Measurements from ENCODE around the gene RPH3AL. TPM values are rescaled to one million over a fixed set of nuclear protein-coding genes. Genes with fewer than 3 reads are reported as not detected.

The RPH3AL gene
- total and polyA plus RNA-seq, 7 experiments from 2014 or later: 0.84 to 19.6 (median 4.3) TPM

- H3K36me3 ChIP-seq (ENCODE audit: control insufficient read depth in 2 of 3, insufficient read depth in 3 of 3, low read length in 3 of 3): no peaks in the 10 kb centered on the region
- CTCF ChIA-PET: no interaction called here
- Mint-ChIP-seq H3K36me3 (peaks cover 0 to 27% (median 22%) of the 10 kb centered on the region in 5 donors), H3K4me3 (no peak overlapping the region), H3K4me1 (peaks cover 0 to 3% (median 0%) of the 10 kb centered on the region in 7 donors), H3K27ac (peak overlapping the region in 1 of 9 donors; percentile 52), H3K27me3 (peaks cover 0 to 11% (median 2%) of the 10 kb centered on the region in 5 donors), H3K9me3 (peaks cover 0 to 7% (median 0%) of the 10 kb centered on the region in 11 donors)
- ATAC-seq (no peak), DNase-seq (peak in 1 of 9 donors; percentile 18)
- H3K9me3 ChIP-seq (ENCODE audit: control insufficient read depth in 2 of 3, low read length in 3 of 3): no peaks in the 10 kb centered on the region
- intact Hi-C loops (cut with micrococcal nuclease): no loop called here
- POLR2A ChIA-PET: no interaction called here
- no peak overlapping the region for H3K27ac ChIP-seq (ENCODE audit: low read depth, low read length)
- H3K4me1 ChIP-seq (ENCODE audit: control insufficient read depth in 2 of 2, insufficient read depth in 2 of 2, low read length in 2 of 2): no peaks in the 10 kb centered on the region
- H3K4me3 ChIP-seq (ENCODE audit: low read length): no peak overlapping the region
- no peaks in the 10 kb centered on the region for H3K27me3 ChIP-seq (ENCODE audit: control insufficient read depth in 2 of 2, insufficient read depth in 2 of 2, low read length in 2 of 2)
Observed at GRCh38 chr17:259341-259976, 93.1 kb downstream of the RPH3AL start.

DNA sequence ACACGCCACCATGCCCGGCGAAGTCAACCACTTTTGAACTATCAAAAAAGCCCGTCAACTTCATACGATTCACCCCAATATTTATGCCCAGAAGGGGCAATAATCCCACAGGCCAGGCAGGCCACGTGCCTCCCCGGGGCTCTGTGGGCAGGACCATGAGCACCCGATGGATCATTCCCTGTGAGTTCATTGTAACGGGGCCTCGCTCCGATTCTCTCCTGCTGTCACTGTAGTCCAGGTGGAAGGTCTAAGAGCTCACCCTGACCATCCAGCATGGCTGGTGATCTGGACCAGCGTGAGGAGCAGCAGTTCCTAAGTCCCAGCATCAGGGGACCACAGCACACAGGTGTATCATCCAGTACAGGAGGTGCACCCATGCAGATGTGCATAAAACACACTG lies 93.7 kb downstream of the RPH3AL start:
- H3K27me3 ChIP-seq (ENCODE audit: control insufficient read depth in 2 of 2, insufficient read depth in 2 of 2, low read length in 2 of 2): no peaks in the 10 kb centered on the region
- ATAC-seq (no peak), DNase-seq (peak in 1 of 9 donors; percentile 7)
- no peak overlapping the region for H3K27ac ChIP-seq (ENCODE audit: low read depth, low read length)
- Mint-ChIP-seq H3K36me3 (peaks cover 0 to 27% (median 22%) of the 10 kb centered on the region in 5 donors), H3K27me3 (peaks cover 0 to 11% (median 2%) of the 10 kb centered on the region in 5 donors), H3K4me1 (peaks cover 0 to 3% (median 0%) of the 10 kb centered on the region in 7 donors), H3K9me3 (peaks cover 0 to 7% (median 0%) of the 10 kb centered on the region in 11 donors), H3K4me3 (no peak overlapping the region), H3K27ac (peak overlapping the region in 1 of 9 donors; percentile 30)
- H3K9me3 ChIP-seq (ENCODE audit: control insufficient read depth in 2 of 3, low read length in 3 of 3): no peaks in the 10 kb centered on the region
- ChIA-PET CTCF (no interaction called here), POLR2A (no interaction called here)
- intact Hi-C loops (cut with micrococcal nuclease): no loop called here
- no peaks in the 10 kb centered on the region for H3K4me1 ChIP-seq (ENCODE audit: control insufficient read depth in 2 of 2, insufficient read depth in 2 of 2, low read length in 2 of 2)
- H3K36me3 ChIP-seq (ENCODE audit: control insufficient read depth in 2 of 3, insufficient read depth in 3 of 3, low read length in 3 of 3): no peaks in the 10 kb centered on the region
- H3K4me3 ChIP-seq (ENCODE audit: low read length): no peak overlapping the region

DNA sequence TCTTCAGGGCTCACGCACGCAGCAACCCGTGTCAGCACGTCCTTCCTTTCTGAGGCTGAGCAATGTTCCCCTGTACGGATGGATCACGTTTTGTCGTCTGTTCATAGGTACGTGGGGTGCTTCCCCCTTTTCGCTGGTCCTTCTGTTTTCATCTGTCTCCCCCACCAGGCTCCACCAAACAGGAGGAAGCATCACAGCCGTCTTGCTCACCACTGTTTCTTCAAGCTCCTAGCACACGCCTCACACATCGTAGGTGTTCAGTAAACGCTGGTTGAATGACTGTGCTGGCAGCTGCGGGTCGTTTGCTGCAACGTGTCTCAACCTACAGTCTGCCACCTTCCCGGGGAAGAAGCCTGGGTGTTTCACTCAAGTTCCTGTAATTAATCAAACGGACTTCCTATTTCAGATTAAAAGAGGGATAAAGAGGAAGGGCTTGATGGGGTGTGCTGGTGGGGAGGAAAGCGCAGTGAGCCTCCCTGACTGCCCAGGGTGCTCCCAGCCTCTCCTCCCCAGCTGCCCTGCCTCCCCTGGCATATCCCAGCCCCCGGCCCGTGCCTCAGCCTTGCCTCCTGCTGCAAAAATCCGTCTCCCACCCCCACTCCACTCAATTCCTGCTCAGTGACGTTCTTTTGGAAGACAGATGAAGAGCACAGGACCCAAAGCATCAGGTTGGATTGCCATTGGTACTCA lies 94.4 kb downstream of the RPH3AL start:
- ATAC-seq: no peak
- Histone ChIP-seq H3K4me3 (ENCODE audit: low read length) (no peak overlapping the region), H3K9me3 (ENCODE audit: control insufficient read depth in 2 of 3, low read length in 3 of 3) (no peaks in the 10 kb centered on the region), H3K27me3 (ENCODE audit: control insufficient read depth in 2 of 2, insufficient read depth in 2 of 2, low read length in 2 of 2) (no peaks in the 10 kb centered on the region), H3K27ac (ENCODE audit: low read depth, low read length) (no peak overlapping the region), H3K4me1 (ENCODE audit: control insufficient read depth in 2 of 2, insufficient read depth in 2 of 2, low read length in 2 of 2) (no peaks in the 10 kb centered on the region), H3K36me3 (ENCODE audit: control insufficient read depth in 2 of 3, insufficient read depth in 3 of 3, low read length in 3 of 3) (no peaks in the 10 kb centered on the region)
- Mint-ChIP-seq H3K4me3 (no peak overlapping the region), H3K27ac (no peak overlapping the region), H3K27me3 (peaks cover 0 to 11% (median 2%) of the 10 kb centered on the region in 5 donors), H3K4me1 (peaks cover 0 to 3% (median 0%) of the 10 kb centered on the region in 7 donors), H3K36me3 (peaks cover 0 to 20% (median 16%) of the 10 kb centered on the region in 5 donors), H3K9me3 (peaks cover 0 to 7% (median 0%) of the 10 kb centered on the region in 11 donors)
- intact Hi-C loops (cut with micrococcal nuclease): no loop called here
- peak in 1 of 9 donors; percentile 9 for DNase-seq
- CTCF ChIA-PET: no interaction called here
- POLR2A ChIA-PET: no interaction called here

DNA sequence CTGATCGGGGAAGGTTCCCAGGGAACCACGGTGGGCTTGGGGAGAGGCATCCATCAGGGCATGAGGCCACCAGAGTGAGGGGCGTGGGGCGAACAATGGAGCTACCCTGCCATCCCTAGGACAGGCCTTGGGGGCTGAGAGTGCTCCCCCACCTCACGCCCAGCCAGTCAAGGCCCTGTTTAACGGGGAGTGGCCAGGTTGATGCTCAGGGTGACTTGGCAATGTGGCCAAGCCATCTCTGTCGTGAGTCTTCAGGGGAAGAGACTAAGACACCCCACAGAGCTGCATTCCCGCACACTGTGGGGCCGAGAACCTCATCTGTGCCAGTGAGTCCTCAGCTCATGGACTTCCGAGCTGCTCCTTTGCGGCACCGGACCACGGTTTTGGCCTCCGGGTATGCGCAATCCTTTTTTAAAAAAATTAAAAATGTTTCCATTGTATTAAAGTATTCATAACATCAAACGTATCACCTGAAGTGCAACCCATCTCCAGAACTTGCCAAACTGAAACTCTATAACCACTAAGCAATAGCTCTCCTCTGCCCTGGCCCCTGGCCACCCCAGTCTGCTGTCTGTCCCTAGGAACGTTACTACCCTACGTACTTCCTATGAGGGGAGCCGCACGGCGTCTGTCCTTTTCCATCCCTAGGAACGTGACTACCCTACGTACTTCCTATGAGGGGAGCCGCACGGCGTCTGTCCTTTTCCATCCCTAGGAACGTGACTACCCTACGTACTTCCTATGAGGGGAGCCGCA lies 99.3 kb downstream of the RPH3AL start:
- H3K27me3 Mint-ChIP-seq: peaks cover 0 to 2% (median 0%) of the 10 kb centered on the region in 5 donors
- no peaks in the 10 kb centered on the region for H3K36me3 ChIP-seq (ENCODE audit: control insufficient read depth in 2 of 3, insufficient read depth in 3 of 3, low read length in 3 of 3)
- H3K9me3 ChIP-seq (ENCODE audit: control insufficient read depth in 2 of 3, low read length in 3 of 3): no peaks in the 10 kb centered on the region
- H3K4me1 ChIP-seq (ENCODE audit: control insufficient read depth in 2 of 2, insufficient read depth in 2 of 2, low read length in 2 of 2): no peaks in the 10 kb centered on the region
- ChIA-PET CTCF (no interaction called here), POLR2A (no interaction called here)
- H3K27ac ChIP-seq (ENCODE audit: low read depth, low read length): no peak overlapping the region
- no peaks in the 10 kb centered on the region for H3K9me3 Mint-ChIP-seq
- H3K27me3 ChIP-seq (ENCODE audit: control insufficient read depth in 2 of 2, insufficient read depth in 2 of 2, low read length in 2 of 2): no peaks in the 10 kb centered on the region
- no peaks in the 10 kb centered on the region for H3K36me3 Mint-ChIP-seq
- H3K4me1 Mint-ChIP-seq: peaks cover 0 to 3% (median 0%) of the 10 kb centered on the region in 7 donors
- intact Hi-C loops (cut with micrococcal nuclease): no loop called here
- DNase-seq (peak in 1 of 9 donors; percentile 11), ATAC-seq (no peak)
- no peak overlapping the region for H3K27ac Mint-ChIP-seq
- H3K4me3 Mint-ChIP-seq: no peak overlapping the region
- H3K4me3 ChIP-seq (ENCODE audit: low read length): no peak overlapping the region

- intact Hi-C loops (cut with micrococcal nuclease): no loop called here
- no peaks in the 10 kb centered on the region for H3K36me3 Mint-ChIP-seq
Observed at GRCh38 chr17:252456-252855, 100.2 kb downstream of the RPH3AL start.

GRCh38 chr17:251531-251930 lies 101.1 kb downstream of the RPH3AL start:
- ChIA-PET CTCF (no interaction called here), POLR2A (no interaction called here)
- Mint-ChIP-seq H3K27me3 (no peaks in the 10 kb centered on the region), H3K9me3 (no peaks in the 10 kb centered on the region), H3K4me1 (no peaks in the 10 kb centered on the region), H3K27ac (peak overlapping the region in 1 of 9 donors; percentile 62), H3K36me3 (no peaks in the 10 kb centered on the region), H3K4me3 (no peak overlapping the region)
- Histone ChIP-seq H3K9me3 (ENCODE audit: control insufficient read depth in 2 of 3, low read length in 3 of 3) (no peaks in the 10 kb centered on the region), H3K27ac (ENCODE audit: low read depth, low read length) (no peak overlapping the region), H3K4me3 (ENCODE audit: low read length) (no peak overlapping the region), H3K36me3 (ENCODE audit: control insufficient read depth in 2 of 3, insufficient read depth in 3 of 3, low read length in 3 of 3) (no peaks in the 10 kb centered on the region), H3K4me1 (ENCODE audit: control insufficient read depth in 2 of 2, insufficient read depth in 2 of 2, low read length in 2 of 2) (no peaks in the 10 kb centered on the region), H3K27me3 (ENCODE audit: control insufficient read depth in 2 of 2, insufficient read depth in 2 of 2, low read length in 2 of 2) (no peaks in the 10 kb centered on the region)
- intact Hi-C loops (cut with micrococcal nuclease): no loop called here
- DNase-seq (peak in 1 of 9 donors; percentile 12), ATAC-seq (no peak)

More at GRCh38 chr17:252456-252855, 100.2 kb downstream of the RPH3AL start:
- ChIA-PET POLR2A (no interaction called here), CTCF (no interaction called here)
- Mint-ChIP-seq H3K4me1 (no peaks in the 10 kb centered on the region), H3K27me3 (no peaks in the 10 kb centered on the region), H3K4me3 (no peak overlapping the region), H3K27ac (no peak overlapping the region), H3K9me3 (no peaks in the 10 kb centered on the region)
- no peaks in the 10 kb centered on the region for H3K27me3 ChIP-seq (ENCODE audit: control insufficient read depth in 2 of 2, insufficient read depth in 2 of 2, low read length in 2 of 2)
- H3K4me3 ChIP-seq (ENCODE audit: low read length): no peak overlapping the region
- no peaks in the 10 kb centered on the region for H3K36me3 ChIP-seq (ENCODE audit: control insufficient read depth in 2 of 3, insufficient read depth in 3 of 3, low read length in 3 of 3)
- ATAC-seq: no peak
- H3K9me3 ChIP-seq (ENCODE audit: control insufficient read depth in 2 of 3, low read length in 3 of 3): no peaks in the 10 kb centered on the region
- H3K27ac ChIP-seq (ENCODE audit: low read depth, low read length): no peak overlapping the region
- no peak for DNase-seq
- no peaks in the 10 kb centered on the region for H3K4me1 ChIP-seq (ENCODE audit: control insufficient read depth in 2 of 2, insufficient read depth in 2 of 2, low read length in 2 of 2)
